Stimulated activated CD8-positive, alpha-beta memory T cell treated with anti-CD3 and anti-CD28 coated beads, Interleukin-15, amount 100 ng/mL, for 4 hours (primary cell): Measurements from ENCODE around the gene COP1.

Source experiments
- DNase-seq, 2 donors: peaks; one replicate each; pipeline ENCODE4 v3.0.0-alpha.2; 2020; ENCODE audit warnings: low read depth in 2 of 2

Gene COP1

GRCh38 chr1:176199707-176200106 is 7.4 kb downstream of the COP1 start:
- no peak for DNase-seq

DNA sequence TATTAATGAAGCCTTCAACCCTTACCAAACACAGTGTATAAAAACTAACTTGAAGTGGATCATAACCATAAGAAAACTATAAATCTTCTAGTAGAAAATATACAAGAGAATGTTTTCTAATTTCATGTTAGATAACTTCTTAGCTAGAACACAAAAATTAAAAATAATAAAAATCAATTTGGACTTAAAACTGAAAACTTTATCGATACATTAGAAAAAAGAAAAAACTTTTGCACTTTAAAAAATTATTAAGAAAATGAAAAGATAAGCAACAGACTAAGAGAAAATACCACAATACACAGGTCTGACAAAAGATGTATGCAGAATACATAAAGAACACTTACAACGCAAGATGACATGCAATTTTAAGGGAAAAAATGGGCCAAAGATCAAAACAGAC is 8.7 kb downstream of the COP1 start:
- no peak for DNase-seq

DNA sequence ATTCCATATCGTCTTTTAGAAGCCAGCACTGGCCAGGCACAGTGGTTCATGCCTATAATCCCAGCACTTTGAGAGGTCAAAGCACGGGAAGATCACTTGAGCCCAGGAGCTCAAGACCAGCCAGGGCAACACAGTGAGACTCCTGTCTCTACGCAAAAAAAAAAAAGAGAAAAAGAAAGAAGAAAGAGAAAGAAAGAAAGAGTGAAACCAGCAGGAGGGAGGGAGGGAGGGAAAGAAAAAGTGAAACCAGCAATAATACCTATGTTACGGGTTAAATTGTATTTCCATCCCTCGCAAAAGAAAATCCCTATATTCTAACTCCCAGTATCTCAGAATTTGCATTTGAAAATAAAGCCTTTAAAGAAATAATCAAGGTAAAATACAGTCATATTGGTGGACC is 10.4 kb downstream of the COP1 start:
- no peak for DNase-seq

DNA sequence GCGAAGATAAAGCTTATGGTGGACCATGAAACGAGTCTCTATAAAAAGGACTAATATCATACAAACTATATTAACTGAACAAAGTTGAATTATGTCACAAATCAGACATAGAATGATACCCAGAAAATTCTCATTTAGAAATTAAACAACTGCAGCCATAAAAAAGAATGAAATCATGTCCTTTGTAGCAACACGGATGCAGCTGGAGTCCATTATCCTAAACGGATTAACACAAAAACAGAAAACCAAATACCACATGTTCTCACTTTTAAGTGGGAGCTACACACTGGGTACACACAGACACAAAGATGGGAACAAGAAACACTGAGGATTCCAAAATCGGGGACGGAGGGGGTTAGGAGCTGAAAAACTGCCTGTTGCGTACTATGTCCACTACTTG is 11.5 kb downstream of the COP1 start:
- no peak for DNase-seq

GRCh38 chr1:176193663-176194062 is 13.4 kb downstream of the COP1 start:
- DNase-seq: no peak

GRCh38 chr1:176193023-176193422 is 14.1 kb downstream of the COP1 start:
- DNase-seq: no peak

- DNase-seq: no peak
These were observed 18.5 kb downstream of the COP1 start for GRCh38 chr1:176188604-176189003.

DNA sequence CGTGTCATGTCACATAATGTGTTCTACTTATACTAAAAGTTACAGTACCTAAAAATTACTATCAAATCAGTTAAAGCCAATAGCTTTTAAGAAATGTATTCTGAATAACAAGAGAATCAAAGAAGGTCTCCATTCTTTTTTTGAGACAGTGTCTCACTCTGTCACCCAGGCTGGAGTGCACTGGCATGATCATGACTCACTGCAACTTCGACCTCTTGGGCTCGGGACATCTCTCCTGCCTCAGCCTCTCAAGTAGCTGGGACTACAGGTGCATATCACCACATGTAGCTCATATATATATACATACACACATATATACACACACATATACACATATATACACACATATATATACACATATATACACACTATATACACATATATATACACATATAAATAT is 20.1 kb downstream of the COP1 start:
- DNase-seq: no peak

- DNase-seq: no peak
These were observed 23.5 kb downstream of the COP1 start for GRCh38 chr1:176183618-176184017.

DNA sequence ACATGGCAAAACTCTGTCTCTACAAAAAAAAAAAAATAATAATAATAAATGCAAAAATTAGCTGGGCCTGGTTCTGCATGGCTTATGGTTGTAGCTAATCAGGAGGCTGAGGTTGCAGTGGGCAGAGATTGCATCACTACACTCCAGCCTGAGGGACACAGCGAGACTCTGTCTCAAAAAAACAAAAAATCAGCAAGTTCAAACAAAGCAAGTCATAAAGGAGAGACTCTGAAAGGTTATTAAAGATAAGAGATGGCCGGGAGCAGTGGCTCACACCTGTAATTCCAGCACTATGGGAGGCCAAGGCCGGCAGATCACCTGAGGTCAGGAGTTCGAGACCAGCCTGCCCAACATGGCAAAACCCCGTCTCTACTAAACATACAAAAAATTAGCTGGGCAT is 28.8 kb downstream of the COP1 start:
- no peak for DNase-seq

DNA sequence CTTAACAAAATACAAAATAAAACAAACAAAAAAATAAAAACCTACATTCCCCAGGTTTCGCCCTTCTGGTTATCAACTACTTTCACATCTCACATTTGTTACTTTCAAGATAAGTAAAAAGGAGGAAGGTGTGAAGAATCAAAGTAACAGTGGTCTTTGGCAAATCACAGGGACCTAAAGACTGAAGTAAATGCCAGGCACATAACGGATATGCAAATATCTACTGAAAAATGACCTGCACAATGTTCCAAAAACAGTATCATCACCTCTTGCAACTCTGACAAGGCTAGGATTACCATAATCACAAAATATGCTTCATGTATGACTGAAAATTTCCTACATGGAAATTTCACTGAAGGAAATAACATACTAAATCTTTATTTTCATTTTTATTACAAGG is 29.3 kb downstream of the COP1 start:
- no peak for DNase-seq

- no peak for DNase-seq
These were observed 33.0 kb downstream of the COP1 start for GRCh38 chr1:176174108-176174507.

DNA sequence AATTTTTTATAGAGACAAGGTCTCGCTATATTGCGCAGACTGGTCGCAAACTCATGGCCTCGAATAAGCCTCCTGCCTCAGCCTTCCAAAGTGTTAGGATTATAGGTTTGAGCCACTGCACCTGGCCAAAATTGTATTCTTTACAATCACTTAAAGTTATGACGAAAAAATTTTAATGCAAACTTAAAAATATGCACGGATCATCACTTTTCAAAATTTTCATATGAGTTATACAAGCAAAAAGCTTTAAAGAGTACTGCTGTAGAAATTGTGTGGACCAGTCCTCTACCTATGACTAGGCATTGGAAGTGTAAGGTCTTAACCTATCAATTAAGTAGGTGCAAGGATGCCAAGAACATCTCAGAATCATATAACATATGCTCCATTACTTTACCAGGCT is 34.9 kb downstream of the COP1 start:
- no peak for DNase-seq

DNA sequence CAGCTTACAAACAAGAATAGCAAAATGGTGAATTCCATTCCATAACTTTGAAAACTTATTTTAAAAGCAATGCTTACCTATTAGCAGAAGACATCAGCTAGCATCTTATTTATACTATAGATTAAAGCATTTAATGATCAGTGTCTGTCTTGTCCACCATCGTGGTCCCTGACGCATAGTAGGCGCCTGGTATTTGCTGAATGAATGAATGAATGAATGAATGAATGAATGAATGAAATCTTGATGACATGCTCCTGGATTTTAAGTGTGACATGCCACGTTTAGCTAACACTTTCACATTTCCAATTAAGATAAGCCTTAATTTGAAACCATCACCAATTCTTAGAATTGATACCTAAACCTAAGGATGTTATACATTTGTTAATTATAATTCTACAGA is 39.9 kb downstream of the COP1 start:
- DNase-seq: no peak

DNA sequence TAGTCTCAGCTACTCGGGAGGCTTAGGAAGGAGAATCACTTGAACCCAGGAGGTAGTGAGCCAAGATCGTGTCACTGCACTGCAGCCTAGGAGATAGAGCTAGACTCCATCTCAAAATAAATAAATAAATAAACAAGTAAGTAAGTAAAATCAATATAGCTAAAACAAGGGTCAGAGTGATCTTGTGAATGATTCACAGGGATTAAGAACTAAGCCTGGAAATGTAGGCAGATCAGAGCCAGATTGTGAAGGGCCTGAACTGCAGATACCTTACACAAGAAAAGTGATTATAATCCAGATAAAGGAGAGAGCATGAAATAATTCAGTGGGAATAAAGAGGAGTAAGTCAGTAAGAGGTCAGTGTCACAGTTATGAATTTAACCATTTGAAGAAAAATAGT is 41.5 kb downstream of the COP1 start:
- DNase-seq: no peak

GRCh38 chr1:176164014-176164678 is 42.9 kb downstream of the COP1 start:
- no peak for DNase-seq

- DNase-seq: no peak
These were observed 47.1 kb downstream of the COP1 start for GRCh38 chr1:176159993-176160392.

DNA sequence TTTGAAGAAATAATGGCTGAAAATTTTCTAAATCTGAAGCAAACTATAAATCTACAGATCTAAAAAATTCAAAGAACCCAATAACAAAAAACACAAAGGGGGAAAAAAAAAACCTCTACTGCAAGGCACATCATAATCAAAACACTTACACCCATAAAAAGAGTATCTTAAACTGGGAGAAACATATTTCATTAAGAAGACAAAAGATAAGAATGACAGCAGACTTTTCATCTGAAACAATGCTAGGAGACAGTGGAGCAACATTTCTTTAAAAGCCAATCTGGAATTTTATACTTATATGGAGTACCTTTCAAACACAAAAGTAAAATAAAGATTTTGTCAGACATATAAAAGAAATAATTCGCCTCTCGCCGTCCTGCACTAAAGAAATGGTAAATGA is 49.1 kb downstream of the COP1 start:
- no peak for DNase-seq

GRCh38 chr1:176149939-176150807 is 56.9 kb downstream of the COP1 start:
- no peak for DNase-seq

- no peak for DNase-seq
These were observed 62.6 kb downstream of the COP1 start for GRCh38 chr1:176144526-176144925.

- DNase-seq: no peak
These were observed 64.1 kb downstream of the COP1 start for GRCh38 chr1:176142973-176143372.

- no peak for DNase-seq
These were observed 65.6 kb downstream of the COP1 start for GRCh38 chr1:176141449-176141848.

DNA sequence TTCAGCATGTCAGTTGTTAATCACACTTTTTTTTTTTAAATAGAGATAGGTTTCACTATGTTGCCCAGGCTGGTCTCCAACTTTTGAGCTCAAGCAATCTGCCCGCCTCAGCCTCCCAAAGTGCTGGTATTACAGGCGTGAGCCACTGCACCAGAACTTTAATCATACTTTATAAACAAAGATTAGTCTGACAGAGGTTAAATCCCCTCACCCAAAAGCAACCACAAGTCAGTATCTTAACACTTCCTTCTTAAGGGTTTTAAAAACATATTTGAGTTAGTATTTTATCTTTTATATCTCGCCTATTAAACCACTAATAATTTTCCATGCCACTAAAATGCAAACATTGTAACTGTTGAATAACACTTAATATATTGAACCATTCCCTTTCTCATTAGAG is 70.2 kb downstream of the COP1 start:
- DNase-seq: no peak
